HEK293 (cell line): ENCODE data around the gene ANK2.

ENCODE experiments used
- CTCF ChIA-PET: fragments of 350-600 bp; formaldehyde crosslinking; extraction: SDS; loops from one replicate; lab custom pipeline; 2021; ENCODE audit warnings: antibody characterized with exemption; lab: Yijun Ruan, JAX
- POLR2A ChIA-PET: fragments of 300-600 bp; formaldehyde crosslinking; extraction: SDS; loops from one replicate; lab custom pipeline; 2020; ENCODE audit warnings: antibody characterized with exemption, inconsistent platforms; lab: Yijun Ruan, JAX
- H3K27ac ChIP-seq: fragments of 200-500 bp; sonication (Bioruptor generic); 2 replicates; pipeline ENCODE4 v1.5.1; 2014; ENCODE audit warnings: low read depth, low read length, control low read depth, inconsistent platforms; ENCODE audit errors: extremely low read depth
- H3K36me3 ChIP-seq, 2 experiments: fragments of 200-500 bp in 1 of 2; sonication (Bioruptor generic) in 1 of 2; 1 replicate in 1 of 2; 2 replicates in 1 of 2; pipeline ENCODE4 v1.5.1; 2014 to 2017; ENCODE audit warnings: inconsistent platforms in 2 of 2, low read length in 2 of 2; ENCODE audit not compliant: control insufficient read depth in 2 of 2, insufficient read depth in 1 of 2
- H3K4me1 ChIP-seq: fragments of 200-500 bp; sonication (Bioruptor generic); 2 replicates; pipeline ENCODE4 v1.5.1; 2014; ENCODE audit warnings: mild to moderate bottlenecking, low read length, inconsistent platforms; ENCODE audit not compliant: control insufficient read depth, insufficient read depth
- H3K4me3 ChIP-seq: 2 replicates; pipeline ENCODE4 v1.5.1; 2011; ENCODE audit warnings: low read depth, mild to moderate bottlenecking, control low read depth, low read length, moderate library complexity
- H3K9me3 ChIP-seq: fragments of 200-500 bp; sonication (Bioruptor generic); 2 replicates; pipeline ENCODE4 v1.5.1; 2014; ENCODE audit warnings: low read depth, low read length, inconsistent platforms; ENCODE audit not compliant: control insufficient read depth, insufficient read depth
- REST ChIP-seq: fragments of 450-650 bp; formaldehyde crosslinking; IDR thresholded peaks from 2 replicates; pipeline ENCODE4 v1.5.1; 2016; ENCODE audit warnings: missing biosample characterization, missing genetic modification characterization
- SP3 ChIP-seq: fragments of 450-650 bp; formaldehyde crosslinking; IDR thresholded peaks from 2 replicates; pipeline ENCODE4 v1.5.1; 2016; ENCODE audit warnings: missing biosample characterization, missing genetic modification characterization
- YY2 ChIP-seq: fragments of 450-650 bp; formaldehyde crosslinking; IDR thresholded peaks from 2 replicates; pipeline ENCODE4 v1.5.1; 2016; ENCODE audit warnings: missing biosample characterization, missing genetic modification characterization
- ZBTB26 ChIP-seq: fragments of 450-650 bp; formaldehyde crosslinking; optimal IDR thresholded peaks from 2 replicates; pipeline ENCODE3; 2016; ENCODE audit warnings: missing biosample characterization, mild to moderate bottlenecking, missing genetic modification characterization
- ZNF211 ChIP-seq: fragments of 450-650 bp; formaldehyde crosslinking; IDR thresholded peaks from 2 replicates; pipeline ENCODE4 v1.5.1; 2016; ENCODE audit warnings: low read depth, missing biosample characterization, missing genetic modification characterization
- ZNF23 ChIP-seq: fragments of 450-650 bp; formaldehyde crosslinking; IDR thresholded peaks from 2 replicates; pipeline ENCODE4 v1.5.1; 2016; ENCODE audit warnings: missing biosample characterization, missing genetic modification characterization, borderline replicate concordance
- ZNF26 ChIP-seq: fragments of 450-650 bp; formaldehyde crosslinking; IDR thresholded peaks from 2 replicates; pipeline ENCODE4 v1.5.1; 2016; ENCODE audit warnings: missing biosample characterization, missing genetic modification characterization
- ZNF274 ChIP-seq, 2 experiments: fragments of 200-500 bp in 1 of 2; fragments of 450-650 bp in 1 of 2; sonication (Bioruptor generic) in 1 of 2; formaldehyde crosslinking in 1 of 2; IDR thresholded peaks; 2 replicates each; pipeline versions ENCODE4 v1.5.1 to v1.6.1; 2014 to 2016; ENCODE audit warnings: borderline replicate concordance in 1 of 2, inconsistent platforms in 1 of 2, low read length in 1 of 2, missing biosample characterization in 1 of 2, missing genetic modification characterization in 1 of 2
- ZNF37A ChIP-seq: fragments of 450-650 bp; IDR thresholded peaks from 2 replicates; pipeline ENCODE4 v1.5.1; 2018; ENCODE audit warnings: missing biosample characterization, missing genetic modification characterization
- ZNF394 ChIP-seq: fragments of 450-650 bp; formaldehyde crosslinking; IDR thresholded peaks from 2 replicates; pipeline ENCODE4 v1.5.1; 2016; ENCODE audit warnings: missing biosample characterization, missing genetic modification characterization, mild to moderate bottlenecking, moderate library complexity, borderline replicate concordance
- ZNF426 ChIP-seq: fragments of 450-650 bp; formaldehyde crosslinking; IDR thresholded peaks from 2 replicates; pipeline ENCODE4 v1.5.1; 2017; ENCODE audit warnings: missing biosample characterization, missing genetic modification characterization, mild to moderate bottlenecking, inconsistent platforms, moderate library complexity
- ZNF555 ChIP-seq: fragments of 450-650 bp; formaldehyde crosslinking; conservative IDR thresholded peaks from 2 replicates; pipeline ENCODE4 v1.5.1; 2017; ENCODE audit warnings: missing biosample characterization, mild to moderate bottlenecking, missing genetic modification characterization, inconsistent platforms
- ZNF561 ChIP-seq: fragments of 450-650 bp; IDR thresholded peaks from 2 replicates; pipeline ENCODE4 v1.5.1; 2018; ENCODE audit warnings: missing biosample characterization, missing genetic modification characterization, borderline replicate concordance
- ZNF624 ChIP-seq: fragments of 450-650 bp; formaldehyde crosslinking; IDR thresholded peaks from 2 replicates; pipeline ENCODE4 v1.5.1; 2017; ENCODE audit warnings: missing biosample characterization, missing genetic modification characterization
- ZXDB ChIP-seq: fragments of 450-650 bp; formaldehyde crosslinking; IDR thresholded peaks from 2 replicates; pipeline ENCODE4 v1.5.1; 2016; ENCODE audit warnings: missing biosample characterization, missing genetic modification characterization
- TF ChIP-seq, protein P1 (sequence below): fragments of 450-650 bp; formaldehyde crosslinking; IDR thresholded peaks from 2 replicates; pipeline ENCODE4 v1.5.1; 2016; ENCODE audit warnings: missing biosample characterization, missing genetic modification characterization
- TF ChIP-seq, protein P2 (sequence below): fragments of 450-650 bp; formaldehyde crosslinking; IDR thresholded peaks from 2 replicates; pipeline ENCODE4 v1.5.1; 2017; ENCODE audit warnings: missing biosample characterization, missing genetic modification characterization

ANK2 gene

GRCh38 chr4:113382704-113383103, 333.3 kb downstream of the ANK2 start:
- ChIA-PET CTCF (no interaction called here), POLR2A (no interaction called here)
- TF ChIP-seq, protein P1, sequence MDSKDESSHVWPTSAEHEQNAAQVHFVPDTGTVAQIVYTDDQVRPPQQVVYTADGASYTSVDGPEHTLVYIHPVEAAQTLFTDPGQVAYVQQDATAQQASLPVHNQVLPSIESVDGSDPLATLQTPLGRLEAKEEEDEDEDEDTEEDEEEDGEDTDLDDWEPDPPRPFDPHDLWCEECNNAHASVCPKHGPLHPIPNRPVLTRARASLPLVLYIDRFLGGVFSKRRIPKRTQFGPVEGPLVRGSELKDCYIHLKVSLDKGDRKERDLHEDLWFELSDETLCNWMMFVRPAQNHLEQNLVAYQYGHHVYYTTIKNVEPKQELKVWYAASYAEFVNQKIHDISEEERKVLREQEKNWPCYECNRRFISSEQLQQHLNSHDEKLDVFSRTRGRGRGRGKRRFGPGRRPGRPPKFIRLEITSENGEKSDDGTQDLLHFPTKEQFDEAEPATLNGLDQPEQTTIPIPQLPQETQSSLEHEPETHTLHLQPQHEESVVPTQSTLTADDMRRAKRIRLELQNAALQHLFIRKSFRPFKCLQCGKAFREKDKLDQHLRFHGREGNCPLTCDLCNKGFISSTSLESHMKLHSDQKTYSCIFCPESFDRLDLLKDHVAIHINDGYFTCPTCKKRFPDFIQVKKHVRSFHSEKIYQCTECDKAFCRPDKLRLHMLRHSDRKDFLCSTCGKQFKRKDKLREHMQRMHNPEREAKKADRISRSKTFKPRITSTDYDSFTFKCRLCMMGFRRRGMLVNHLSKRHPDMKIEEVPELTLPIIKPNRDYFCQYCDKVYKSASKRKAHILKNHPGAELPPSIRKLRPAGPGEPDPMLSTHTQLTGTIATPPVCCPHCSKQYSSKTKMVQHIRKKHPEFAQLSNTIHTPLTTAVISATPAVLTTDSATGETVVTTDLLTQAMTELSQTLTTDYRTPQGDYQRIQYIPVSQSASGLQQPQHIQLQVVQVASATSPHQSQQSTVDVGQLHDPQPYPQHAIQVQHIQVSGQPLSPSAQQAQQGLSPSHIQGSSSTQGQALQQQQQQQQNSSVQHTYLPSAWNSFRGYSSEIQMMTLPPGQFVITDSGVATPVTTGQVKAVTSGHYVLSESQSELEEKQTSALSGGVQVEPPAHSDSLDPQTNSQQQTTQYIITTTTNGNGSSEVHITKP = no peak
- TF ChIP-seq ZNF555 (tag by site-specific recombination) (no peak), REST (tag by site-specific recombination) (no peak), ZNF624 (no peak), ZNF426 (tag by site-specific recombination) (no peak), ZNF394 (no peak), ZXDB (no peak), ZNF211 (tag by site-specific recombination) (no peak), ZBTB26 (tag by site-specific recombination) (no peak), SP3 (tag by site-specific recombination) (no peak), ZNF23 (tag by site-specific recombination) (no peak), YY2 (no peak)
- TF ChIP-seq, protein P2, sequence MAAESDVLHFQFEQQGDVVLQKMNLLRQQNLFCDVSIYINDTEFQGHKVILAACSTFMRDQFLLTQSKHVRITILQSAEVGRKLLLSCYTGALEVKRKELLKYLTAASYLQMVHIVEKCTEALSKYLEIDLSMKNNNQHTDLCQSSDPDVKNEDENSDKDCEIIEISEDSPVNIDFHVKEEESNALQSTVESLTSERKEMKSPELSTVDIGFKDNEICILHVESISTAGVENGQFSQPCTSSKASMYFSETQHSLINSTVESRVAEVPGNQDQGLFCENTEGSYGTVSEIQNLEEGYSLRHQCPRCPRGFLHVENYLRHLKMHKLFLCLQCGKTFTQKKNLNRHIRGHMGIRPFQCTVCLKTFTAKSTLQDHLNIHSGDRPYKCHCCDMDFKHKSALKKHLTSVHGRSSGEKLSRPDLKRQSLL (tag by site-specific recombination) = no peak
- Histone ChIP-seq H3K27ac (no peak overlapping the region), H3K4me3 (no peak overlapping the region), H3K36me3 (peaks cover 0 to 2% of the 10 kb centered on the region in 2 experiments; a peak in 1 of 3 replicates), H3K4me1 (no peaks in the 10 kb centered on the region), H3K9me3 (no peaks in the 10 kb centered on the region)

GRCh38 chr4:113383111-113383785, 333.8 kb downstream of the ANK2 start:
- no peaks in the 10 kb centered on the region for H3K9me3 ChIP-seq
- H3K4me1 ChIP-seq = no peaks in the 10 kb centered on the region
- H3K4me3 ChIP-seq = no peak overlapping the region
- H3K36me3 ChIP-seq = peaks cover 0 to 2% of the 10 kb centered on the region in 2 experiments; a peak in 1 of 3 replicates
- CTCF ChIA-PET = no interaction called here
- POLR2A ChIA-PET = no interaction called here
- no peak overlapping the region for H3K27ac ChIP-seq
- TF ChIP-seq ZNF274 (IDR thresholded peaks at IDR 0.05; ENCODE audit: low read length) (no peak), ZNF274 (tag by site-specific recombination; IDR thresholded peaks at IDR 0.05; ENCODE audit: borderline replicate concordance) (no peak), ZNF26 (tag by site-specific recombination) (no peak), ZNF561 (no peak), ZNF37A (tag by site-specific recombination) (no peak)
